ENCODE data around the gene TBC1D1.

The TBC1D1 gene

DNA sequence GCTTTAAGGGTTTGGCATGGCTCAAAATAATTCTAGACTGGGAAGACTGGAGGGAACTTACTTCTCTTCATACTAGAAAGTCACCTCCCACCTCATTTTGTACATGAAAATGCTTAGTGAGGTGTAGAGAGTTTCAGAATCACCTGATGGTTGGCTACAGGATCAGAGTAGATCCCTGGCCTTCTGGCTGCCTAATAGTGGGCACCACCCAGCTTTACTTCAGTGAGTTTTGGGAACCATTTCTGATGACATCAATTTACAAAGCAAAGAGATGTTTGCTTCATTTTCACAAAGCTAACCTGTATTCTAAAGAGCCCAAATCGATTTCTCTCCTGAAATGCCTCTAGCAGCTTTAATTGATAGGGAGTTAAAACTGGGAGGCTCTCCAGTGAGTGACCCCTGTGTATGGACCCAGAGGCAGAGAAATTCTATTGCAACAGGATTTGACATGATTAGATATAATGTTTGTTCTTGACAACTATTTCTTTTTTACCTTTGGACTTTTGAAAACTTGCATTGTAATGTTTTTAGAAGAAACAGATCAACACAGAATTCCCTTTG is 249.8 kb downstream of the TBC1D1 start:
- DNase-seq (ENCODE audit: low read depth in 2 of 2, low spot score in 1 of 2), result no peak

DNA sequence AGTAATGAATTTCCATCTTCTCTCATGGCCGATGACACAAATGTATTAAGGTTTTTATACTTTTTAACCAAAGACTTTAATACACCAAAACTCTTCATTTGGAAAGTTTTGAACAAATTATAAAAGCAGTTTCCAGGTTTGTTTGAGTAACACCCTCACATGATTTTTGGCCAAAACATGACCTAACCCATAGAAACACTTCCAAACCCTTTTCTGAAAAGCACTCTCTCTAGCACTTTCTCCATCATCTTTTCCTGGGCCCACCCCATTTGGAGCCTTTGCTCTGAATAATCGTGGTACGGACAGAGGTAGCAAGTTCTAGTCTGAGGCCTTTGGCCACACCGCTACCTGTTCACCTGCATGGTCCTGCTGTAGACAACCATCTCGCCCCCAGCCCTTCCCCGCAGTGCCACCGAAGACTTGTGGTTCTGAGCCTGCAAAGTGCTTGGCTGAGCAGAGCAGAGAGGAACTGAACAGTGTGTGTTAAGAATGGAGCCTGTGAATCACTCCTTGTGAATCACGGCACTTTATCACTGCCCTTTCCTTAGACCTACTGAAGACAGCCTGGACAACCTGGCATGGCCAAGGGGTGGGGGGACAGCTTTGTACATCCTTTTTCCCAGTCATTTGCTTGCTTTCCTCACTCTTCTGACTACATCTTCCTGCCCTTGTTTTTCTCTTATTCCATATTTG is 251.1 kb downstream of the TBC1D1 start:
- DNase-seq (ENCODE audit: low read depth in 2 of 2, low spot score in 1 of 2), result no peak

DNA sequence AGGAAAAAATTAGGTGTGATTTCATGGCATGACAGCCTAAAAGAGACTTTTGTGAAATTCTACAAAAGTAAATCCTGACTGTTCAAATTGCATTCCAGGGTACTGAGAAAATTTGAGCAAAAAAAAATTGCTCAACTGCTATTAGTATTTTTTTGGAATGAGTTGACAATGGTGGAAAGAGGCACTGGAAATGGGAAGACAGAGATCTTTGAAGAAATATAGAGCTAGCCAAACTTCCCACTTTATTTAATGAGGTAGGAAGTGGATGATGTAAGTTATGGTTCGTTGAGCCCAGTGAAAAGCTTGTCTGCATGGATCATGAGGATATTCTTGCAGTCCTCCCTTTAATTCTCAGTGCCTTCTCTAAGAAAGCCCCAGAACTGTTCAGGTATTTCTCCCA is 253.1 kb downstream of the TBC1D1 start:
- DNase-seq (ENCODE audit: low read depth in 2 of 2, low spot score in 1 of 2), result no peak

- no peak for DNase-seq (ENCODE audit: low read depth in 2 of 2, low spot score in 1 of 2)
These were observed 254.3 kb downstream of the TBC1D1 start for GRCh38 chr4:38145033-38145678.

DNA sequence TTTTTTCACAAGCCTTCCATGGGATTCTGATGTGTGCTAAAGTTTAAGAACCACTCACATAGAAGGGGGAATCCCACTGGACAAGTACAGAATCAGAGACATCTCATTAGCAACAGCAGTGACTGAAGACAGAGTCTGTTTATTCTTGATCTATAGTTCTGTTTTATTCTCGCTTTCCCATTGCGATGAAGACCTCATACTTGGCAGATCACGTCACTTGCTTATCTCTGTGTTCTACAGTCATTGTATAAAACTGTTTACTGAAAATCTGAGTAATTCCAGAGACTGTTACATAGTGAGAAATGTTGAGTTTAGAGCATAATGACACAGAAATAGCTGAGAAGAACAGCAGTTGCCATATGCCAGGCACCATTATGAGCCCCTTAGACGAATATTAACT is 254.9 kb downstream of the TBC1D1 start:
- DNase-seq (ENCODE audit: low read depth in 2 of 2, low spot score in 1 of 2), result no peak

- DNase-seq (ENCODE audit: low read depth in 2 of 2, low spot score in 1 of 2), result no peak
These were observed 255.5 kb downstream of the TBC1D1 start for GRCh38 chr4:38146383-38146782.

GRCh38 chr4:38149472-38149996 is 258.6 kb downstream of the TBC1D1 start:
- DNase-seq (ENCODE audit: low read depth in 2 of 2, low spot score in 1 of 2), result no peak

DNA sequence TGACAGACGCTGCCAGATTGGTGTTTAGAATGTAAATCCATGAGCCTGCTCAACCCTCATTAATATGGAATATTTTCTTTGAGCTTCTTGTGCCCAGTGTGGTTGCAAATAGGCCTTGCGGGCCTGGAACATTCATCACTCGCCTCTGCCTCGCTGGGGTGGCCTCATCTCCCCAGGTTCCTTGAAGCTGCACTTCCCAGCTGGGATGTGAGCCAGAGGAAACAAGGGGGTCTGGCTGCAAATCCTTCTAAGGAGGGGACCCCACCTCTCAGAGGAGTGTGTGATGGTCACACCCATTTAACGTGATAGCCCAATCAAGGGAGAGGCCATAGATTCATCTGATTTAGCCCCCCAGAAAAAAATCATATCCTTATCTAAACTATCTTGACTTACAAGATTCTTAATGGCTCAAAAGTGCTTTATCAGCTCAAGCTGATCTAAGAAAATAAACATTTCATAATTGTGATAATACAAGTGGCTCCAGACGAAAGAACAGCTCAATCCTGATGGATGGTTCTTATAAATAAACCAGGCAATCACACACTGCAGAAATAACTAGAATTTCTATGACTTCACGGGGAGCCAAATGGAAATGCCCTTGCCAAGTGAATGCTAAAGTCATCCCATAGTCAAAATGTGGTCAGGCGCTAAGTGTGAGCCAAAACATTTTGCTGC is 259.2 kb downstream of the TBC1D1 start:
- no peak for DNase-seq (ENCODE audit: low read depth in 2 of 2, low spot score in 1 of 2)

- DNase-seq (ENCODE audit: low read depth in 2 of 2, low spot score in 1 of 2), result no peak
These were observed 259.9 kb downstream of the TBC1D1 start for GRCh38 chr4:38150766-38151165.

DNA sequence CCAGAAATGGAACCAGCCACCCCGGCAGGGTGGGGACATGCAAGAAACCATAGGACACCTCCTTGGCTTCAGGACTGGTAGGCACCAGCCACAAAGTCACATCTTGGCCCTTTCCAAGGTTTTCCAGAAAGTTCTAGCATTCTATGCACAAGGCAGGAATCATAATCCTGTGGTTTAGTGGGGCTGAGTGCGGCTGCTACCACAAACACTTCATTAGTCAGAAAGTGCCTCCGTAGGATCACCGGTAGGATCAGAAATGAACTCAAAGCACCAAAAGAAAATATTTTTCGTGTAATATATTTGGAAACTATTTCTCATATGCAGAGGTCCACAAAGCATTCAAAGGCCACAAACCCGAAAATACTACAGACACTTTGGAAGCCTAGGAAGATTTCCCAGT is 261.0 kb downstream of the TBC1D1 start:
- no peak for DNase-seq (ENCODE audit: low read depth in 2 of 2, low spot score in 1 of 2)

DNA sequence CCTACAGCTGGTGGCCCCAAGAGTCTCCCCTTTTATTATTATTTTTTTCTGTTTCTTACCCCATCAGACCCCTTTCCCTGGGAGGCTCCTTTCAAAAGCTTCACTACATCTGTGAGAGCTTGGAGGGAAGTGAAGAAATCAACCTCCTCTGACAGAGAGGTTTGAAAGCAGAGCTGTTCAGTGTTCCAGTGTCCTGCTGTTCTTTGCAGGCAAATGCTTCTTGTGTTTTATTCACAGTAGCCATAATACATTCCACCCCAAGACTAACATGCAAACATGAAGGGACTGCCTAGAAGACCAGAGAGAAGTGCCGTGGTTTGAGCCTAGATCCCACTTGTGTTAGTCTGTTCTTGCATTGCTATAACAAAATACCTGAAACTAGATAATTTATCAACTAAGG is 261.4 kb downstream of the TBC1D1 start:
- DNase-seq (ENCODE audit: low read depth in 2 of 2, low spot score in 1 of 2), result no peak

- no peak for DNase-seq (ENCODE audit: low read depth in 2 of 2, low spot score in 1 of 2)
These were observed 262.0 kb downstream of the TBC1D1 start for GRCh38 chr4:38152721-38153386.

GRCh38 chr4:38153387-38153760 is 262.5 kb downstream of the TBC1D1 start:
- DNase-seq (ENCODE audit: low read depth in 2 of 2, low spot score in 1 of 2), result no peak

DNA sequence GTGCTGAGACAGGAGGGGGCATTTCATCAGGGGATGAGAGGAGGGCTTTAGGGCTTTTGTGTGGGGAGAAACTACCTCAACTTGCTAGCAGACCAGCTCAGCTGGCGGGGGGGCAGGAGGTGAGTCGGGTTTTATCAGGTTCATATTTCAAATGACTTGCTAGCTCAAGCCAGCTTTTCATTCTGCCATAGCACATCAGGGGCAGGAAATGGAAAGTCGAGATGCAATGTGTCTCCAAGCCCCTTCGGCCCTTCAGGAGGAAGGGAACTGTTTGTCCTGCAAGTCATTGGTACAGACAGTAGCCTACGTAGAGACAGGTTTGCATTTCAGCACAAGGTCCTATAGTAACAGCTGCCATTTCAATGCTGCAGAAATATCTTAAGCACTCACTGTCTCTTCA is 263.4 kb downstream of the TBC1D1 start:
- no peak for DNase-seq (ENCODE audit: low read depth in 2 of 2, low spot score in 1 of 2)

- no peak for DNase-seq (ENCODE audit: low read depth in 2 of 2, low spot score in 1 of 2)
These were observed 264.1 kb downstream of the TBC1D1 start for GRCh38 chr4:38154681-38155588.

DNA sequence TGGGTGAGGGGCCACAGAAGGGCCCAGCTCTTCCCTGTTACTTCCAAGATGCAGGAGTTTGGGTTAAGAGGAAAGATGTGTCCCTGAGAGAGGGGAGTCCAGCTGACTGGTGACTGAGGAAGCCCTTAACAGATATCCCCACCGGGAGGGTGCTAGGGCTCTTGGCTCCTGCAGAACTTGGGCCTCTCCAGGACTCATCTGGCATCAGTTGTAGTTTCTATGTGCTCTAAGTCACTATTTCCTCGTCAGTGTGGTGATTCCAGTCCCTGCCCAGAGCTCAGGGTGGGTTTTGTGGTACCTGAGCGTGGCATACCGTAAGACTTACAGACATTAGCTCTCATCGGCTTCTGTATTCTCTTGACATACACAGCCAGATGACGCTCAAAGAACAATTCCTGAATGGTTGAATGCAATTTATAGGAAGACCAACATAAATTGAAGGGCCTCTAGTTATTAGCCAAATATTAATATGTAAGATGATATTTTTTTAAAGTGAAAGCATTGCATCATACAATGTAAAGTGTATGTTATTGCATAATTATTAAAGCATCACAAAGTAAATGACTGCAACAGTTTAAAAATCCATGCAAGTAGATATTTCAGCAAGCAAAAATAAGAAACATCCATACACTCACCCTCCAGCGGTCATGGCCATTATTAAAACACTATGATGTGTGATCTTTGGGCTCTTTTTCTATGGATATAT is 264.9 kb downstream of the TBC1D1 start:
- DNase-seq (ENCODE audit: low read depth in 2 of 2, low spot score in 1 of 2), result no peak

GRCh38 chr4:38157592-38157991 is 266.7 kb downstream of the TBC1D1 start:
- no peak for DNase-seq (ENCODE audit: low read depth in 2 of 2, low spot score in 1 of 2)

DNA sequence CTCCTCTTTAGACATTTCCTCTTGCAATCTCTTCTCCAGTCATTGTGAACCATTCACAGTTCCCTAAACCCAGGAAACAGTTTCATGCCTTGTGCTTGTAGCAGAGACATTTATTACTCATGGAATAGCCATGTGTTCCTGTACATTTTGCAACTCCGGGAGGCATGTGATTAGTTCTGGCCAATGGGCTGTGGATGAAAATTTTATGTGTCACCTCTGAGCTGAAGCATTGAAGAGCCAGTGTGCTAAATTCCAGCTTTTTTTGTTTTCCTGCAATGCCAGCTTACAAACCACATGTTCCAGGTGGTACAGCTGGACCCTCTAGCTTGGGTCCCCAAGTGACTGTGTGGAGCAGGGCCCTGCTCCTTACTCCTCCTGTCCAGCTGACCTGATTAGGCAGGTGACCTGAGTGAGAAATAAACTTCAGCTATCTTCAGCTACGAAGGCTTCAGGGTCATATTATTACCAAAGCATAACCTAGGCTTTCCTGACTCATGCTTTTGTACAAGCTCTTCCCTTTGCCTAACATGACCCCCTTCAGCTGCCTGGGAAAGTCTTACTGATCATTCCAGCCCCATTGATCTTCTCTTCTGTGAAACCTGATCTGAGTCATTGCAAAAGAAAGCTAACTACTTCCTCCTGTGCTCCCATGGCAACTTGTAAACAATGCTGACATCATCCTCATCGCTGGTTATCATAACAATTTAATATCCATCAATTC is 269.8 kb downstream of the TBC1D1 start:
- no peak for DNase-seq (ENCODE audit: low read depth in 2 of 2, low spot score in 1 of 2)

Data from stimulated activated CD8-positive, alpha-beta memory T cell treated with anti-CD3 and anti-CD28 coated beads, Interleukin-4, amount 100 ng/mL, for 4 hours (primary cell).